Keratinocyte (primary cell): ENCODE results near the gene SERF2. TPM values are rescaled to one million over a fixed set of nuclear protein-coding genes. Genes with fewer than 3 reads are reported as not detected.

Experiments used
- DNase-seq: peaks from one replicate; pipeline ENCODE4 v3.0.0-alpha.2; 2011; ENCODE audit warnings: low read depth, missing footprints, low spot score
- FAIRE-seq: peaks from 2 replicates; lab custom pipeline; 2011; peaks lifted over from hg19 to GRCh38; lab: Jason Lieb, UNC
- H2AFZ ChIP-seq: 2 replicates; pipeline ENCODE4 v1.6.0; 2012; ENCODE audit warnings: low read length, control low read depth, inconsistent platforms; ENCODE audit not compliant: control insufficient read depth
- H3K27ac ChIP-seq: 2 replicates; pipeline ENCODE4 v1.5.1; 2011; ENCODE audit warnings: low read length; ENCODE audit not compliant: control insufficient read depth, insufficient read depth
- H3K27me3 ChIP-seq: 3 replicates; pipeline ENCODE4 v1.6.0; 2011; ENCODE audit warnings: low read length; ENCODE audit not compliant: control insufficient read depth, insufficient read depth; ENCODE audit errors: extremely low read depth
- H3K36me3 ChIP-seq, 2 experiments: 2 replicates in 1 of 2; 3 replicates in 1 of 2; pipeline ENCODE4 v1.5.1; 2011; ENCODE audit warnings: low read length in 2 of 2, mild to moderate bottlenecking in 1 of 2; ENCODE audit not compliant: control insufficient read depth in 2 of 2, insufficient read depth in 2 of 2; ENCODE audit errors: extremely low read depth in 1 of 2
- H3K4me1 ChIP-seq: 3 replicates; pipeline ENCODE4 v1.5.1; 2011; ENCODE audit warnings: low read length; ENCODE audit not compliant: control insufficient read depth, insufficient read depth; ENCODE audit errors: extremely low read depth
- H3K4me2 ChIP-seq: 3 replicates; pipeline ENCODE4 v1.6.0; 2011; ENCODE audit warnings: low read depth, low read length; ENCODE audit not compliant: control insufficient read depth, insufficient read depth; ENCODE audit errors: extremely low read depth
- H3K4me3 ChIP-seq, 3 experiments: fragments of 200-600 bp in 1 of 3; sonication (generic) in 1 of 3; 2 replicates in 2 of 3; 3 replicates in 1 of 3; pipeline ENCODE4 v1.5.1; 2011 to 2016; ENCODE audit warnings: low read length in 3 of 3, mild to moderate bottlenecking in 3 of 3, control low read depth in 2 of 3, inconsistent platforms in 1 of 3, low read depth in 1 of 3, mixed read lengths in 1 of 3, mixed run types in 1 of 3, moderate library complexity in 1 of 3; ENCODE audit not compliant: control insufficient read depth in 2 of 3, insufficient read depth in 2 of 3; ENCODE audit errors: extremely low read depth in 1 of 3
- H3K79me2 ChIP-seq: 2 replicates; pipeline ENCODE4 v1.6.0; 2012; ENCODE audit warnings: low read length; ENCODE audit not compliant: control insufficient read depth, insufficient read depth
- H3K9ac ChIP-seq: 3 replicates; pipeline ENCODE4 v1.6.0; 2011; ENCODE audit warnings: low read length; ENCODE audit not compliant: control insufficient read depth, insufficient read depth; ENCODE audit errors: extremely low read depth
- H3K9me1 ChIP-seq: 3 replicates; pipeline ENCODE4 v1.6.0; 2011; ENCODE audit warnings: low read length; ENCODE audit not compliant: control insufficient read depth, insufficient read depth; ENCODE audit errors: extremely low read depth
- H3K9me3 ChIP-seq: 2 replicates; pipeline ENCODE4 v1.5.1; 2012; ENCODE audit warnings: low read depth, low read length; ENCODE audit not compliant: control insufficient read depth
- H4K20me1 ChIP-seq: 3 replicates; pipeline ENCODE4 v1.6.0; 2011; ENCODE audit warnings: low read length; ENCODE audit not compliant: control insufficient read depth, insufficient read depth; ENCODE audit errors: extremely low read depth
- CTCF ChIP-seq, 3 experiments: IDR thresholded peaks in 1 of 3; conservative IDR thresholded peaks in 1 of 3; optimal IDR thresholded peaks in 1 of 3; 2 replicates in 2 of 3; 3 replicates in 1 of 3; pipeline versions ENCODE3 to v1.5.1; 2011; ENCODE audit warnings: low read length in 3 of 3, mild to moderate bottlenecking in 3 of 3, moderate library complexity in 2 of 3, control low read depth in 1 of 3, inconsistent platforms in 1 of 3; ENCODE audit not compliant: insufficient read depth in 2 of 3; ENCODE audit errors: extremely low read depth in 1 of 3
- EZH2 ChIP-seq: IDR thresholded peaks from one replicate; pipeline ENCODE4 v1.6.1; 2012; ENCODE audit warnings: inconsistent platforms, mild to moderate bottlenecking, low read length, moderate library complexity
- dilution Hi-C: fragments of 300-500 bp; cut with MboI; formaldehyde crosslinking; loops from one replicate; pipeline ENCODE4 v1.7.0; 2020; ENCODE audit warnings: low sequenced_read_pairs; ENCODE audit not compliant: extremely low pct_ligation_motif_present
- polyA plus RNA-seq, 5 experiments: library from polyadenylated mRNA; depleted of rRNA in 3 of 5; stranded (reverse) in 3 of 5; stranded (forward) in 1 of 5; unstranded in 1 of 5; fragments of >200 nt; gene quantifications; 1 replicate in 1 of 5; 2 replicates in 3 of 5; 3 replicates in 1 of 5; pipeline versions ENCODE4 v1.2.1 to v1.2.3, GENCODE V29; 2011 to 2012; ENCODE audit warnings: missing spikeins in 2 of 5, low read depth in 1 of 5, low replicate concordance in 1 of 5

Gene SERF2
- polyA plus RNA-seq, 1 donor (not counting 4 experiments of a cell fraction or from before 2014, with no cell fraction given): 534 TPM

- no peaks in the 10 kb centered on the region for H3K27me3 ChIP-seq
- TF ChIP-seq EZH2 (no peak), CTCF (optimal IDR thresholded peaks at IDR 0.05 in 1 of 3, IDR thresholded peaks at IDR 0.05 in 1 of 3, conservative IDR thresholded peaks at IDR 0.05 in 1 of 3; ENCODE audit: extremely low read depth in 1 of 3, insufficient read depth in 2 of 3, low read length in 3 of 3) (no peak)
- H2AFZ ChIP-seq: no peak overlapping the region
- H3K27ac ChIP-seq: no peak overlapping the region
- peak overlapping the region; percentile 95 for H3K4me2 ChIP-seq
- H3K4me1 ChIP-seq: peaks cover 17% of the 10 kb centered on the region
- peaks cover 19 to 37% of the 10 kb centered on the region in 2 experiments for H3K36me3 ChIP-seq
- peaks cover 33% of the 10 kb centered on the region for H3K79me2 ChIP-seq
- no peaks in the 10 kb centered on the region for H3K9me3 ChIP-seq
- H3K4me3 ChIP-seq: peak overlapping the region in 1 of 3 experiments; percentile 94
- dilution Hi-C loops: no loop called here
- H3K9ac ChIP-seq: peak overlapping the region; percentile 100
- FAIRE-seq (no peak), DNase-seq (no peak)
- H4K20me1 ChIP-seq: no peaks in the 10 kb centered on the region
- H3K9me1 ChIP-seq: no peaks in the 10 kb centered on the region
These were observed 1.5 kb downstream of the SERF2 start for GRCh38 chr15:43793647-43794046.

- FAIRE-seq: no peak
- no peak for DNase-seq
- peaks cover 33% of the 10 kb centered on the region for H3K79me2 ChIP-seq
- dilution Hi-C loops: no loop called here
- no peak overlapping the region for H3K9ac ChIP-seq
- H3K27me3 ChIP-seq: no peaks in the 10 kb centered on the region
- no peak overlapping the region for H3K27ac ChIP-seq
- H3K9me1 ChIP-seq: no peaks in the 10 kb centered on the region
- no peak overlapping the region for H3K4me2 ChIP-seq
- TF ChIP-seq EZH2 (no peak), CTCF (optimal IDR thresholded peaks at IDR 0.05 in 1 of 3, IDR thresholded peaks at IDR 0.05 in 1 of 3, conservative IDR thresholded peaks at IDR 0.05 in 1 of 3; ENCODE audit: extremely low read depth in 1 of 3, insufficient read depth in 2 of 3, low read length in 3 of 3) (no peak)
- H3K4me1 ChIP-seq: peaks cover 17% of the 10 kb centered on the region
- H2AFZ ChIP-seq: no peak overlapping the region
- H3K36me3 ChIP-seq: peaks cover 24 to 37% of the 10 kb centered on the region in 2 experiments
- H4K20me1 ChIP-seq: no peaks in the 10 kb centered on the region
- no peak overlapping the region for H3K4me3 ChIP-seq
- no peaks in the 10 kb centered on the region for H3K9me3 ChIP-seq
These were observed 2.3 kb downstream of the SERF2 start for GRCh38 chr15:43794269-43795037.
